SKM-1 treated with dmso at 0.1 percent for 144 hours (cell line): ENCODE results near the gene GAPVD1.
"Not testable (repeated sequence)": the region's sequence is repeated elsewhere in the genome, so short reads cannot be mapped to it uniquely, and the experiment has no call there.

Experiments used
- DNase-seq: peaks from one replicate; lab custom pipeline; 2025; ENCODE audit not compliant: unreplicated experiment; lab: John Stamatoyannopoulos, UW

The GAPVD1 gene

GRCh38 chr9:125372441-125373226, 111.0 kb downstream of the GAPVD1 start:
- DNase-seq: no peak

- DNase-seq: peak; percentile 76
These were observed 113.0 kb downstream of the GAPVD1 start for GRCh38 chr9:125374443-125375309.

DNA sequence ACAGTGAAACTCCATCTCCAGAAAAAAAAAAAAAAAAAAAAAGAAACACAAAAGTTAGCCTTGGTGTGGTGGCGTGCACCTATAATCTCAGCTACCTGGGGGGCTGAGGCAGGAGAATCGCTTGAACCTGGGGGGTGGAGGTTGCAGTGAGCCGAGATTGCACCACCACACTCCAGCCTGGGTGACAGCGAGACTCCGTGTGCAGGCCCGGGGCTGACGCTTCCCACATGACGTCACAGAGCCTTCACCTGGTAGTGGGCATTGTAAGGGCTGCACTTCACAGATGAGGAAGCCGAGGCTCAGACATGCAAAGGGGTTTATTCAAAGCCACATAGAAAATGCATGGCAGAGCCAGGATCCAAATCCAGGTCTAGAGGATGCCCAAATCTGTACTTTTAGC, 114.2 kb downstream of the GAPVD1 start:
- no peak for DNase-seq

GRCh38 chr9:125376261-125377226, 114.9 kb downstream of the GAPVD1 start:
- no peak for DNase-seq

- DNase-seq: no peak
These were observed 116.1 kb downstream of the GAPVD1 start for GRCh38 chr9:125377584-125378250.

- no peak for DNase-seq
These were observed 117.2 kb downstream of the GAPVD1 start for GRCh38 chr9:125378778-125379177.

GRCh38 chr9:125379208-125379607, 117.6 kb downstream of the GAPVD1 start:
- DNase-seq: no peak

DNA sequence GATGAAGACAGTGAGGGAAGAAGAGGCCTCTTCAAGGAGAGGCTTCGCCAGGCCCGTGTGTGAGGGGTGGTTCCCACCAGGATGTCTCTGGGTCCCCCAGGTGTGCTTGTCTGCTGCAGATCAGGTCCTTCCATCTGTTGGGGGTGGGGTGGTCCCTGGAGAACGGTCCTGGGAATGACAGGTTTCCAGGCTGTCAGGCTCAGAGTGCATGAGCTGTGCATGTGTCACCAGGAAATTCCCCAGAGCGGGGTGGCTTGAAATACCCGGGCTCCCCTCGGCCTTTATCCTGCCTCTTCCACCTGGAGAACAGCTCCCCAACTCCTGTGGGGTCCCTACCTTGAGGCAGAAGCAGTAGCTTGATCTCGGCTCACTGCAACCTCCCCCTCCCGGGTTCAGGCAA, 118.8 kb downstream of the GAPVD1 start:
- DNase-seq: no peak

GRCh38 chr9:125387861-125388524, 126.4 kb downstream of the GAPVD1 start:
- no peak for DNase-seq

GRCh38 chr9:125388978-125389377, 127.4 kb downstream of the GAPVD1 start:
- DNase-seq: no peak

DNA sequence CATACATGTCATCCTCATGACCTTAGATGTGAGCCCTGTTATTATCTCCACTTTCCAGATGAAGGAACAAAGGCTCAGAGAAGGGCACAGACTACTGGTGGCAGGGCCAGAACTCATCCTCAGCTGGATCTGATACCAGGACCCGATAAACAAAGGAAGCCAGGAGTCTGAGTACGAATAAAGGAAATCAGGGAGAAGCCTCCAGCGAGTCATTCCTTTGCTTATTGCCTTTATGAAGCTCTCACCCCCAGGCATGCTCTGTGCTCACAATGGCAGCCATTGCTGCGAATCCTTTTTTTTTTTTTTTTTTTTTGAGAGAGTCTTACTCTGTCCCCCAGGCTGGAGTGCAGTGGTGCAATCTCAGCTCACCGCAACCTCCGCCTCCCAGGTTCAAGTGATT, 130.1 kb downstream of the GAPVD1 start:
- no peak for DNase-seq

DNA sequence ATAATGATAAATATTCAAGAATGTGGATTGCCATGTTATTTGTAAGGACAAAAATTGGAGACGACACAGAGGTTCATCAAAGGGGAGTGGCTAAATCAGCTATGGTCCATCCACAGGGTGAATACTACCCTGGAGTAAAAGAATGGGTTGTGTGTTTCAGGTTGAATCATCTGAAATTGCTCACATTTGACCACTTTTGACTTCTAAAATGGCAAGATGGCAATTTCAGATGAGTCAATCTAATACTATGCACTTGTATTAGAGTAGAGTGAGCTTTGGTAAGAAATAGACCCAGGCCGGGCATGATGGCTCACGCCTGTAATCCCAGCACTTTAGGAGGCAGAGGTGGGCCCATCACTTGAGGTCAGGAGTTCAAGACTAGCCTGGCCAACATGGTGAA, 131.8 kb downstream of the GAPVD1 start:
- no peak for DNase-seq

GRCh38 chr9:125396799-125397198, 135.2 kb downstream of the GAPVD1 start:
- no peak for DNase-seq

DNA sequence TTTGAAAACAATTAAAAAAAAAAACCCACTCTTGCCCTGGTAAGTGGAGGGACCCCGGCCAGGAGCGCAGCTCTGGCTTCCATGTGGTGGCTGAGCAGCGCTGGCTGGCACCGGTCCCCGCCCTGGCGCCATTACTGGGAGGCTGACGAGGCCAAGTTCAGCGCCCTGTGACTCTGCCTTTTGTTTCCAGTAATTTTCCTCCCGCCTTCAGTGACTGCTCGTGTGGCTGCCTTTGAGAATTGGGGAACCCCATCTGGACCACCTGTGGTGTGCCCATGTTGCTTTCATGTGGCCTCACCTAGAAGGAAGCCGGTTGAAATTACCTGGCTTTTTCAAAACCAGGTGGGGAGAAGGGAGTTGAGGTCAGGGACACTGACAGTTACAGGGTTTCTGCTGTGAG, 136.1 kb downstream of the GAPVD1 start:
- DNase-seq: no peak

- DNase-seq: no peak
These were observed 136.6 kb downstream of the GAPVD1 start for GRCh38 chr9:125398243-125398642.

GRCh38 chr9:125399165-125399564, 137.5 kb downstream of the GAPVD1 start:
- DNase-seq: no peak

DNA sequence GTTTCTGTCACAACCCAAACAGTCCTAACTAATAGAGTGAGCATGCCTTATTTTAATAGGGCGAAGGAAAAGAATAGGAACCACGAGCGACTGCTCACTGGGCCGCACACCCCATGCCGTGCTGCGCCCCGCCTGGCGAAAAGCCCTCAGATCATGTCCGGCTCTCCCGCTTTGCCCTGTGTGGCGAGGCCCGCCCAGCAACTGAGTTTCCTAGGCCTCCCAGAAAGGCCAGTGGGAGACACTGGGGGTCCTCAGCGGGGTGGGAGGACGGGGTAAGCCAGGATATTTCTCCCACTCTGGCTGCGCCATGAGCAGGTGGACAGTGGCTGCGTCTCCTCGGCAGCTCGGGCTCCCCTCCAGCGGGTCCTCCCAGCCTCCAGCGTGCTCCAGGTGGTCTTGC, 138.0 kb downstream of the GAPVD1 start:
- DNase-seq: no peak

DNA sequence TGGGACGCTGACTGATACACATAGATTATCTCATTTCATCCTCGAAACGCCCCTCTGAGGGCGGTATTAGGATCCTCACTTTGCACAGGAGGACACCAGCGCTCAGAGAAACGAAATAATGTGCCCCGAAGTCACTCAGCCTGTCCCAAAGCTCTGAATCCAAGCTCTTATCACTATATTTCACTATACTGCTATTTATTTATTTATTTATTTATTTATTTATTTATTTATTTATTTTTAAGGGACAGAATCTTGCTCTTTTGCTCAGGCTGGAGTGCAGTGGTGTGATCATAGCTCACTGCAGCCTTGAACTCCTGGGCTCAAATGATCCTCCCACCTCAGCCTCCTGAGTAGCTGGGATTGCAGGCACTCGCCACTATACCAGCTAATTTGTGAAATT, 138.6 kb downstream of the GAPVD1 start:
- DNase-seq: not testable (repeated sequence)

DNA sequence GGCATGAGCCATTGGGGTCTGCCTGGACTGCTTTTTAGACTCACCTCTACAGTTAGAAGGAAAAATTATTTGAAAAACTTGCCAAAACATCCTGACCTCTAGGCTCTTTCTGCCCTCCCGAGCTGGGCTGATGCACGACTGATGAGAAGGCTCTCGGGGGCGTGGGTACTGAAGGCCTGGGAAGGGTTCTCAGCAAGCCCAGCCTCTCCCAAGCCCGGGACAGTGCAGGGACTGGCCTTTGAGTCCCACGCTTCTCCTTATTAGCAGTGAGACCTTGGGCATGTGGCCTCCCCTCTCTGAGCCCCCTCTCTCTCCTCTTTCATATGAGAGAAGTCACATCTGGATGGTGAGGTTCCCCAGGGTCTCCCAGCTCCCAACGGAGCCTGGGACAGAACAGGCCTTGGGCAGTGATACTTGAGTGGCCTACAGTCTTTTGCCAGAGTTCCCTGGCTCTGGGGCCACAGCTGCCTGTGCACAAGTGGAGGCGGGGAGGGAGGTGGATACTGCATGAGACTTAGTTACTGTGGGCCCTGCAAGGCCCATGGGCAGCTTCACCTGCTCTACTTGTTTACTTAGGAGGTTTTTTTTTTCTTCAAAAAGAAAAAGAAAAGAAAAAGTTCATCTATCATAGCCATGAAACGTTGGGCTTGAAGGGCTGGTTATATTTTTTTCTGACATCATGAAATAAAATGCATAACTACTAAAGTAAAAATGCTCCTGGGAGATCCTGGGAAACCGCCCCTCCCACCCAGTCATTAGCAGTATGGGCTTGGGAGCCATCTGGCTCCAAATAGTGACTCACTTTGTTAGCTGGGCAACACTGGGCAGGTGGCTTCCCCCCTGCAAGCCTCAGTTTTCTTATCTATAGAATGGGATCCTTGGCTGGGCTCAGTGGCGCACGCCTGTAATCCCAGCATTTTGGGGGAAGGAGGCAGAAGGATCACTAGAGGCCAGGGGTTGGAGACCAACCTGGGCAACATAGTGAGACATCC, 139.4 kb downstream of the GAPVD1 start:
- DNase-seq: no peak
